IMR-90 (cell line): ENCODE measurements around the gene KANSL3. TPM values are rescaled to one million over a fixed set of nuclear protein-coding genes. Genes with fewer than 3 reads are reported as not detected.

ENCODE experiments used
- ATAC-seq: fragments of 200-7000 bp; cut with Tn5 transposase; 2 replicates; pipeline ENCODE4 v1.9.1; 2020; ENCODE audit warnings: low read depth, mild to moderate bottlenecking, moderate library complexity
- BruUV-seq: library from RNA; stranded (reverse); fragments of 400-500 nt; replicated peaks from 2 replicates; lab custom pipeline; 2021; lab: Mats Ljungman, UMichigan
- CTCF ChIA-PET: fragments of 300-600 bp; formaldehyde crosslinking; extraction: SDS; loops from one replicate; lab custom pipeline; 2021; ENCODE audit warnings: antibody characterized with exemption; lab: Yijun Ruan, JAX
- POLR2A ChIA-PET: fragments of 300-600 bp; sonication (Branson Sonifier 250); formaldehyde crosslinking; loops from one replicate; lab custom pipeline; 2022; ENCODE audit warnings: antibody characterized with exemption; ENCODE audit not compliant: unreplicated experiment; lab: Charles Lee
- DNase-seq: peaks from one replicate; pipeline ENCODE4 v3.0.0; 2013
- H2AFZ ChIP-seq: replicated peaks from 2 replicates; pipeline ENCODE3; 2013; ENCODE audit warnings: low read length, mild to moderate bottlenecking; ENCODE audit not compliant: poor library complexity
- H2AK5ac ChIP-seq: 2 replicates; pipeline ENCODE4 v1.6.1; 2013; ENCODE audit warnings: low read depth, low read length, inconsistent platforms
- H2AK9ac ChIP-seq: replicated peaks from 2 replicates; pipeline ENCODE3; 2013; ENCODE audit warnings: mild to moderate bottlenecking, low read depth, low read length, moderate library complexity; ENCODE audit not compliant: poor library complexity
- H2BK120ac ChIP-seq: 2 replicates; pipeline ENCODE4 v1.6.1; 2013; ENCODE audit warnings: low read depth, low read length, inconsistent platforms
- H2BK15ac ChIP-seq: 3 replicates; pipeline ENCODE4 v1.6.1; 2013; ENCODE audit warnings: low read depth, low read length, inconsistent platforms
- H2BK20ac ChIP-seq: 2 replicates; pipeline ENCODE4 v1.6.1; 2013; ENCODE audit warnings: low read depth, mild to moderate bottlenecking, inconsistent platforms, low read length, moderate library complexity
- H2BK5ac ChIP-seq: 2 replicates; pipeline ENCODE4 v1.6.1; 2013; ENCODE audit warnings: mild to moderate bottlenecking, low read depth, low read length, inconsistent platforms; ENCODE audit not compliant: poor library complexity, severe bottlenecking
- H3K14ac ChIP-seq: replicated peaks from 2 replicates; pipeline ENCODE4 v1.6.1; 2013; ENCODE audit warnings: low read depth, low read length, inconsistent platforms
- H3K18ac ChIP-seq: 2 replicates; pipeline ENCODE4 v1.6.1; 2013; ENCODE audit warnings: low read depth, low read length, control low read depth
- H3K23ac ChIP-seq: 2 replicates; pipeline ENCODE4 v1.6.1; 2013; ENCODE audit warnings: low read depth, low read length, inconsistent platforms
- H3K27ac ChIP-seq: 2 replicates; pipeline ENCODE4 v1.5.1; 2013; ENCODE audit warnings: mild to moderate bottlenecking, control low read depth, low read length; ENCODE audit not compliant: insufficient read depth
- H3K27me3 ChIP-seq: 2 replicates; pipeline ENCODE4 v1.6.1; 2013; ENCODE audit warnings: low read length; ENCODE audit not compliant: control insufficient read depth, insufficient read depth
- H3K36me3 ChIP-seq: 2 replicates; pipeline ENCODE4 v1.6.1; 2013; ENCODE audit warnings: low read length, mixed read lengths; ENCODE audit not compliant: control insufficient read depth, insufficient read depth
- H3K4ac ChIP-seq: 2 replicates; pipeline ENCODE4 v1.6.1; 2013; ENCODE audit warnings: low read depth, low read length, inconsistent platforms
- H3K4me1 ChIP-seq: 2 replicates; pipeline ENCODE4 v1.6.1; 2013; ENCODE audit warnings: low read length, mixed read lengths; ENCODE audit not compliant: control insufficient read depth, insufficient read depth
- H3K4me2 ChIP-seq: 2 replicates; pipeline ENCODE4 v1.6.1; 2013; ENCODE audit warnings: low read depth, mild to moderate bottlenecking, control low read depth, low read length, moderate library complexity
- H3K4me3 ChIP-seq: 2 replicates; pipeline ENCODE4 v1.5.1; 2013; ENCODE audit warnings: low read depth, mild to moderate bottlenecking, control low read depth, low read length, moderate library complexity; ENCODE audit not compliant: insufficient read depth
- H3K56ac ChIP-seq: 2 replicates; pipeline ENCODE4 v1.6.1; 2013; ENCODE audit warnings: low read length, inconsistent platforms; ENCODE audit not compliant: insufficient read depth; ENCODE audit errors: extremely low read depth
- H3K79me1 ChIP-seq, 2 experiments: 2 replicates each; pipeline ENCODE4 v1.6.1; 2013; ENCODE audit warnings: low read length in 2 of 2, inconsistent platforms in 1 of 2, low read depth in 1 of 2
- H3K9ac ChIP-seq: 2 replicates; pipeline ENCODE4 v1.6.1; 2013; ENCODE audit warnings: low read depth, low read length, control low read depth
- H3K9me1 ChIP-seq: 2 replicates; pipeline ENCODE4 v1.6.1; 2013; ENCODE audit warnings: low read length, inconsistent platforms; ENCODE audit not compliant: insufficient read depth
- H3K9me3 ChIP-seq: 2 replicates; pipeline ENCODE4 v1.6.1; 2013; ENCODE audit warnings: low read length; ENCODE audit not compliant: control insufficient read depth, insufficient read depth
- H4K20me1 ChIP-seq: 2 replicates; pipeline ENCODE4 v1.6.1; 2013; ENCODE audit warnings: low read length, inconsistent platforms; ENCODE audit not compliant: insufficient read depth
- H4K5ac ChIP-seq: 2 replicates; pipeline ENCODE4 v1.6.1; 2013; ENCODE audit warnings: mild to moderate bottlenecking, low read depth, low read length, control low read depth
- H4K8ac ChIP-seq, 2 experiments: 2 replicates each; pipeline ENCODE4 v1.6.1; 2013; ENCODE audit warnings: low read depth in 2 of 2, low read length in 2 of 2, control low read depth in 1 of 2, inconsistent platforms in 1 of 2
- H4K91ac ChIP-seq: 2 replicates; pipeline ENCODE4 v1.6.1; 2013; ENCODE audit warnings: low read depth, low read length, inconsistent platforms; ENCODE audit not compliant: insufficient read depth
- BHLHE40 ChIP-seq: fragments of 150-350 bp; IDR thresholded peaks from 2 replicates; pipeline ENCODE4 v1.6.1; 2016; ENCODE audit warnings: mild to moderate bottlenecking, low read depth, low read length
- CEBPB ChIP-seq: IDR thresholded peaks from 2 replicates; pipeline ENCODE4 v1.6.1; 2012; ENCODE audit warnings: low read depth, low read length, improper control_type of control experiment
- CHD1 ChIP-seq: IDR thresholded peaks from 2 replicates; pipeline ENCODE4 v1.6.1; 2012; ENCODE audit warnings: low read depth, low read length, improper control_type of control experiment
- CTCF ChIP-seq: conservative IDR thresholded peaks from 2 replicates; pipeline ENCODE4 v1.5.1; 2012; ENCODE audit warnings: mild to moderate bottlenecking, low read depth, low read length, improper control_type of control experiment
- ELK1 ChIP-seq: fragments of 150-350 bp; IDR thresholded peaks from 2 replicates; pipeline ENCODE4 v1.6.1; 2016; ENCODE audit warnings: low read depth, mild to moderate bottlenecking, low read length, moderate library complexity, borderline replicate concordance
- FOS ChIP-seq: fragments of 150-350 bp; IDR thresholded peaks from 2 replicates; pipeline ENCODE4 v1.6.1; 2016; ENCODE audit warnings: low read depth, low read length
- MAFK ChIP-seq: IDR thresholded peaks from 2 replicates; pipeline ENCODE4 v1.6.1; 2012; ENCODE audit warnings: low read depth, low read length, improper control_type of control experiment
- MAZ ChIP-seq: IDR thresholded peaks from 2 replicates; pipeline ENCODE4 v1.6.1; 2012; ENCODE audit warnings: low read depth, mild to moderate bottlenecking, low read length, improper control_type of control experiment, moderate library complexity, borderline replicate concordance
- MXI1 ChIP-seq: IDR thresholded peaks from 2 replicates; pipeline ENCODE4 v1.6.1; 2012; ENCODE audit warnings: low read depth, mild to moderate bottlenecking, low read length, moderate library complexity, borderline replicate concordance
- NFE2L2 ChIP-seq: fragments of 150-350 bp; IDR thresholded peaks from 2 replicates; pipeline ENCODE4 v1.6.1; 2016; ENCODE audit warnings: low read depth, mild to moderate bottlenecking, low read length
- POLR2A ChIP-seq: IDR thresholded peaks from 2 replicates; pipeline ENCODE4 v1.6.1; 2012; ENCODE audit warnings: mild to moderate bottlenecking, low read depth, low read length
- RAD21 ChIP-seq: IDR thresholded peaks from 2 replicates; pipeline ENCODE4 v1.6.1; 2012; ENCODE audit warnings: low read length, improper control_type of control experiment
- RCOR1 ChIP-seq: IDR thresholded peaks from 2 replicates; pipeline ENCODE4 v1.6.1; 2012; ENCODE audit warnings: mild to moderate bottlenecking, low read length, improper control_type of control experiment; ENCODE audit not compliant: insufficient replicate concordance
- RFX5 ChIP-seq: IDR thresholded peaks from 2 replicates; pipeline ENCODE4 v1.8.0; 2012; ENCODE audit warnings: low read depth, mild to moderate bottlenecking, low read length, moderate library complexity
- SMC3 ChIP-seq: fragments of 150-350 bp; IDR thresholded peaks from 2 replicates; pipeline ENCODE4 v1.6.1; 2016; ENCODE audit warnings: low read depth, mild to moderate bottlenecking, antibody characterized with exemption, low read length, moderate library complexity
- USF2 ChIP-seq: fragments of 150-350 bp; IDR thresholded peaks from 2 replicates; pipeline ENCODE4 v1.6.1; 2017; ENCODE audit warnings: mild to moderate bottlenecking, antibody characterized with exemption, low read length, low read depth
- WGBS, 2 experiments: methylation state at CpG; one replicate each; pipeline versions ENCODE4 v1.1.5 to v1.1.7; 2013; ENCODE audit warnings: missing lambda C conversion rate in 2 of 2; ENCODE audit not compliant: insufficient read length in 1 of 2; ENCODE audit errors: extremely low coverage in 2 of 2; 5-methylcytosine and 5-hydroxymethylcytosine counted together
- dilution Hi-C: fragments of 300-500 bp; cut with HindIII; formaldehyde crosslinking; loops from one replicate; pipeline ENCODE4 v1.14.3; 2018; ENCODE audit warnings: low sequenced_read_pairs; ENCODE audit not compliant: unreplicated experiment
- in situ Hi-C: fragments of 300-500 bp; cut with MboI; formaldehyde crosslinking; loops from 3 replicates; pipeline ENCODE4 v1.14.3; 2019; ENCODE audit warnings: low sequenced_read_pairs, inconsistent platforms, mixed read lengths
- intact Hi-C: fragments of 100-400 bp; cut with micrococcal nuclease; formaldehyde crosslinking; loops from 2 replicates; pipeline ENCODE4 v1.10.0; 2022
- polyA plus RNA-seq, 3 experiments: library from polyadenylated mRNA; depleted of rRNA; stranded (reverse); fragments of >200 nt; gene quantifications; 2 replicates each; pipeline ENCODE4 v1.2.3, GENCODE V29; 2012; ENCODE audit warnings: low replicate concordance in 1 of 3
- total RNA-seq: library from RNA; depleted of rRNA; stranded (reverse); fragments of >200 nt; gene quantifications from 2 replicates; pipeline ENCODE4 v1.2.3, GENCODE V29; 2012

KANSL3 gene
- total and polyA plus RNA-seq, 2 of the 4 experiments (the other 2 are of a cell fraction) = 22.2 to 26.3 TPM

- no peak for ATAC-seq
Observed at GRCh38 chr2:96662360-96662759, 24.2 kb upstream of the KANSL3 start.

More at GRCh38 chr2:96662360-96662759, 24.2 kb upstream of the KANSL3 start:
- Histone ChIP-seq H3K4me1 (peaks cover 4% of the 10 kb centered on the region), H2AFZ (no peak overlapping the region), H3K14ac (no peak overlapping the region), H3K4me3 (no peak overlapping the region), H4K5ac (no peak overlapping the region), H2BK15ac (no peak overlapping the region), H3K36me3 (no peaks in the 10 kb centered on the region), H3K9me3 (no peaks in the 10 kb centered on the region), H3K27ac (no peak overlapping the region), H3K79me1 (0 out of 4 replicates have a peak, but pooled peaks cover 0 to 5% of the 10 kb centered on the region in 2 experiments), H3K18ac (no peak overlapping the region), H4K20me1 (no peaks in the 10 kb centered on the region), H3K23ac (no peak overlapping the region), H3K27me3 (no peaks in the 10 kb centered on the region), H2AK9ac (no peak overlapping the region), H4K8ac (no peak overlapping the region), H3K4ac (0 out of 2 replicates have a peak overlapping the region, but pooled peaks have one; percentile 3), H2BK120ac (no peak overlapping the region), H3K9me1 (peaks cover 7% of the 10 kb centered on the region), H4K91ac (no peak overlapping the region), H2AK5ac (no peak overlapping the region), H3K9ac (no peak overlapping the region), H2BK20ac (no peak overlapping the region), H3K56ac (no peak overlapping the region), H3K4me2 (no peak overlapping the region), H2BK5ac (no peak overlapping the region)
- TF ChIP-seq SMC3 (no peak), RCOR1 (no peak), RAD21 (no peak), MAFK (no peak), USF2 (no peak), NFE2L2 (no peak), MXI1 (no peak), CTCF (no peak), MAZ (no peak), CEBPB (no peak), CHD1 (no peak), RFX5 (no peak), POLR2A (no peak), ELK1 (no peak), BHLHE40 (no peak), FOS (no peak)
- no TSS peak for BruUV-seq
- 95% methylated on average over 3 of the region's 9 CpGs; no CpG with 5 or more reads in 1 of the 2 experiments for WGBS, 2 experiments
- POLR2A ChIA-PET = no interaction called here
- dilution Hi-C loops (no loop called here), intact Hi-C loops (no loop called here), in situ Hi-C loops (no loop called here)
- DNase-seq = no peak
- CTCF ChIA-PET = no interaction called here
